Activated CD4-positive, alpha-beta T cell treated with anti-CD3 and anti-CD28 coated beads, Interleukin-2, amount 50 U/mL, for 1 hour (primary cell): ENCODE results near the gene CARHSP1.

Source experiments
- DNase-seq: peaks from one replicate; pipeline ENCODE4 v3.0.0-alpha.2; 2020

Gene CARHSP1

GRCh38 chr16:8869212-8869987 is 594 bp upstream of the CARHSP1 start:
- no peak for DNase-seq

- DNase-seq: no peak
Observed at GRCh38 chr16:8867932-8868415, 832 bp downstream of the CARHSP1 start.

GRCh38 chr16:8867216-8867931 is 1.4 kb downstream of the CARHSP1 start:
- DNase-seq: no peak

GRCh38 chr16:8866884-8867215 is 2.0 kb downstream of the CARHSP1 start:
- no peak for DNase-seq

GRCh38 chr16:8866118-8866883 is 2.5 kb downstream of the CARHSP1 start:
- no peak for DNase-seq

GRCh38 chr16:8865145-8865882 is 3.5 kb downstream of the CARHSP1 start:
- DNase-seq: no peak

GRCh38 chr16:8864480-8865110 is 4.2 kb downstream of the CARHSP1 start:
- no peak for DNase-seq

GRCh38 chr16:8863594-8864424 is 5.0 kb downstream of the CARHSP1 start:
- DNase-seq: no peak

GRCh38 chr16:8862309-8863130 is 6.3 kb downstream of the CARHSP1 start:
- no peak for DNase-seq

- no peak for DNase-seq
Observed at GRCh38 chr16:8861563-8862308, 7.1 kb downstream of the CARHSP1 start.

- DNase-seq: no peak
Observed at GRCh38 chr16:8859913-8860881, 8.6 kb downstream of the CARHSP1 start.

GRCh38 chr16:8858994-8859912 is 9.6 kb downstream of the CARHSP1 start:
- DNase-seq: no peak

- DNase-seq: no peak
Observed at GRCh38 chr16:8855972-8856371, 12.8 kb downstream of the CARHSP1 start.

- DNase-seq: no peak
Observed at GRCh38 chr16:8855051-8855786, 13.6 kb downstream of the CARHSP1 start.

- DNase-seq: no peak
Observed at GRCh38 chr16:8854298-8854948, 14.4 kb downstream of the CARHSP1 start.

GRCh38 chr16:8853611-8854010 is 15.2 kb downstream of the CARHSP1 start:
- no peak for DNase-seq
